D721Med (cell line): Measurements from ENCODE around the gene PGLYRP2.

Experiments used
- DNase-seq: peaks from one replicate; pipeline ENCODE4 v3.0.0; 2011; ENCODE audit warnings: low spot score; ENCODE audit not compliant: insufficient read length
- FAIRE-seq: peaks from 2 replicates; lab custom pipeline; 2011; peaks lifted over from hg19 to GRCh38; lab: Jason Lieb, UNC
- CTCF ChIP-seq: IDR thresholded peaks from 2 replicates; pipeline ENCODE4 v1.5.1; 2012; ENCODE audit warnings: mild to moderate bottlenecking, control low read depth; ENCODE audit not compliant: insufficient read depth; ENCODE audit errors: missing control alignments

PGLYRP2 gene

GRCh38 chr19:15419413-15420025 is 59.8 kb downstream of the PGLYRP2 start:
- FAIRE-seq = no peak
- no peak for DNase-seq
- no peak for TF ChIP-seq CTCF
